Measurements from ENCODE around the gene POLDIP3. TPM values are rescaled to one million over a fixed set of nuclear protein-coding genes. Genes with fewer than 3 reads are reported as not detected.

Gene POLDIP3
- total and polyA plus RNA-seq, 2 of the 4 experiments (the other 2 are of a cell fraction): 33.9 to 43.6 TPM

- Histone ChIP-seq H4K20me1 (ENCODE audit: insufficient read depth, low read length) (no peaks in the 10 kb centered on the region), H3K36me3 (ENCODE audit: control insufficient read depth, insufficient read depth, low read length) (peaks cover 53% of the 10 kb centered on the region), H3K9me1 (ENCODE audit: insufficient read depth, low read length) (no peaks in the 10 kb centered on the region), H2AFZ (replicated peaks; ENCODE audit: low read length, poor library complexity) (no peak overlapping the region), H2AK5ac (ENCODE audit: low read depth, low read length) (no peak overlapping the region), H3K9me3 (ENCODE audit: control insufficient read depth, insufficient read depth, low read length) (no peaks in the 10 kb centered on the region), H2BK20ac (ENCODE audit: low read depth, low read length) (no peak overlapping the region), H2AK9ac (replicated peaks; ENCODE audit: low read depth, low read length, poor library complexity) (no peak overlapping the region), H3K4me1 (ENCODE audit: control insufficient read depth, insufficient read depth, low read length) (peaks cover 3% of the 10 kb centered on the region; the same call in 1 of the 2 replicates), H3K27ac (ENCODE audit: insufficient read depth, low read length) (no peak overlapping the region), H2BK5ac (ENCODE audit: low read depth, low read length, poor library complexity, severe bottlenecking) (no peak overlapping the region), H2BK15ac (ENCODE audit: low read depth, low read length) (no peak overlapping the region), H3K4me3 (ENCODE audit: insufficient read depth, low read depth, low read length) (no peak overlapping the region), H4K91ac (ENCODE audit: insufficient read depth, low read depth, low read length) (no peak overlapping the region), H3K23ac (ENCODE audit: low read depth, low read length) (no peak overlapping the region), H4K8ac (ENCODE audit: low read depth in 2 of 2, low read length in 2 of 2) (no peak overlapping the region), H3K14ac (replicated peaks; ENCODE audit: low read depth, low read length) (no peak overlapping the region), H3K18ac (ENCODE audit: low read depth, low read length) (no peak overlapping the region), H3K79me1 (ENCODE audit: low read depth in 1 of 2, low read length in 2 of 2) (peaks cover 0 to 11% of the 10 kb centered on the region in 2 experiments; a peak in 3 of 4 replicates), H3K9ac (ENCODE audit: low read depth, low read length) (no peak overlapping the region), H3K27me3 (ENCODE audit: control insufficient read depth, insufficient read depth, low read length) (no peaks in the 10 kb centered on the region), H3K56ac (ENCODE audit: extremely low read depth, insufficient read depth, low read length) (no peak overlapping the region), H3K4me2 (ENCODE audit: low read depth, low read length) (no peak overlapping the region), H4K5ac (ENCODE audit: low read depth, low read length) (no peak overlapping the region), H2BK120ac (ENCODE audit: low read depth, low read length) (no peak overlapping the region), H3K4ac (ENCODE audit: low read depth, low read length) (no peak overlapping the region)
- no CpG with 5 or more reads among the region's 4 CpGs for WGBS, 2 experiments (ENCODE audit: extremely low coverage in 2 of 2, insufficient read length in 1 of 2)
- DNase-seq (no peak), ATAC-seq (ENCODE audit: low read depth) (no peak)
- intact Hi-C loops (cut with micrococcal nuclease): no loop called here
- BruUV-seq (replicated peaks): no TSS peak
- CTCF ChIA-PET: no interaction called here
- TF ChIP-seq CEBPB (IDR thresholded peaks at IDR 0.05; ENCODE audit: low read depth, low read length) (no peak), RFX5 (IDR thresholded peaks at IDR 0.05; ENCODE audit: low read depth, low read length) (no peak), MAFK (IDR thresholded peaks at IDR 0.05; ENCODE audit: low read depth, low read length) (no peak), NFE2L2 (IDR thresholded peaks at IDR 0.05; ENCODE audit: low read depth, low read length) (no peak), RAD21 (IDR thresholded peaks at IDR 0.05; ENCODE audit: low read length) (no peak), SMC3 (IDR thresholded peaks at IDR 0.05; ENCODE audit: low read depth, low read length) (no peak), BHLHE40 (IDR thresholded peaks at IDR 0.05; ENCODE audit: low read depth, low read length) (no peak), RCOR1 (IDR thresholded peaks at IDR 0.05; ENCODE audit: insufficient replicate concordance, low read length) (no peak), CTCF (conservative IDR thresholded peaks at IDR 0.05; ENCODE audit: low read depth, low read length) (no peak), MXI1 (IDR thresholded peaks at IDR 0.05; ENCODE audit: borderline replicate concordance, low read depth, low read length) (no peak), MAZ (IDR thresholded peaks at IDR 0.05; ENCODE audit: borderline replicate concordance, low read depth, low read length) (no peak), CHD1 (IDR thresholded peaks at IDR 0.05; ENCODE audit: low read depth, low read length) (no peak), FOS (IDR thresholded peaks at IDR 0.05; ENCODE audit: low read depth, low read length) (no peak), POLR2A (IDR thresholded peaks at IDR 0.05; ENCODE audit: low read depth, low read length) (no peak)
- TF ChIP-seq, protein P1, sequence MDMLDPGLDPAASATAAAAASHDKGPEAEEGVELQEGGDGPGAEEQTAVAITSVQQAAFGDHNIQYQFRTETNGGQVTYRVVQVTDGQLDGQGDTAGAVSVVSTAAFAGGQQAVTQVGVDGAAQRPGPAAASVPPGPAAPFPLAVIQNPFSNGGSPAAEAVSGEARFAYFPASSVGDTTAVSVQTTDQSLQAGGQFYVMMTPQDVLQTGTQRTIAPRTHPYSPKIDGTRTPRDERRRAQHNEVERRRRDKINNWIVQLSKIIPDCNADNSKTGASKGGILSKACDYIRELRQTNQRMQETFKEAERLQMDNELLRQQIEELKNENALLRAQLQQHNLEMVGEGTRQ (IDR thresholded peaks at IDR 0.05; ENCODE audit: low read depth, low read length): no peak
- in situ Hi-C loops (cut with MboI; ENCODE audit: low sequenced_read_pairs): no loop called here
- POLR2A ChIA-PET (ENCODE audit: unreplicated experiment): no interaction called here
- dilution Hi-C loops (cut with HindIII; ENCODE audit: low sequenced_read_pairs, unreplicated experiment): no loop called here
These were observed 28.3 kb downstream of the POLDIP3 start for GRCh38 chr22:42586381-42586780.
